ENCODE measurements around the gene SBNO2.
A peak's percentile ranks its signal among the peaks of the same experiment; 100 is the strongest.
"Not testable (repeated sequence)": the region's sequence is repeated elsewhere in the genome, so short reads cannot be mapped to it uniquely, and the experiment has no call there.

The SBNO2 gene

DNA sequence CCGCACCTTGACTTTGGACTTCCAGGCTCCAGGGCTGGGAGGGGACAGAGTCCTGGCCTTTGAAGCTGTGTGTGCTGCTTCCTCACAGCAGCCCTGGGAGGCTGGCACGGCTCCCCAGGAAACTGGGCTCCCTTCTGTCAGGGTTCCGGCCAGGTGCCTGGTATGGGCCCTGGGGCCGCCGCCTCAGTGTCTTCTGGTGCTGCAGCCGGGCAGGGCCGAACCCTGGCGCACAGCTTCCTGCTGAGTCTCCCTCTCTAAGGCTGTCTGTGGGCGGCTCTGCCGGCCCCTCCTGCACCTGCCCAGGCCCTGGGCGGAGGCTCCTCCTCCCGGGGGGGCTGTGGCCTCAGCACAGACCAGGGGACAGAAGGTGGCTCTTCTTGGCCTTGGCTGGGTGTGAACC, 37.9 kb downstream of the SBNO2 start:
- no peak for DNase-seq (ENCODE audit: low spot score)

DNA sequence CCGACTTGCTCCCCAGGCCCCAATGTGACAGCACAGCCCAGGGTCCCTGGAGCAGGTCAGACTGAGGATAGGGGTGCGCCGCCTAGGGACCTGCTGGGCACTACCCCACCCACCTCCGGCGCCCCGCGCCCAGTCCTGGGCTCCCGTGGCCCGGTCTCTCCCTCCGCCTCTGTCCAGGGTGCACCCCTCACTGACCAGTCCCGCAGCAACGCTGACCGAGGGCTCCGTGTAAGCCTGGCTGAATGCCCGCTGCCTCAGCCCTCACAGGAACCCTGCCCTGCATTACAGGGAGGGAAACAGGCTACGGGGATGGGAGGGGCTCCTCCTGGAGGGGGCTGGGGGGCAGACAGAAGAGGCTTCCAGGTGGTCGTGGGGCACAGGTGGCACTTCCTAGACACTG, 38.6 kb downstream of the SBNO2 start:
- DNase-seq (ENCODE audit: low spot score): no peak

DNA sequence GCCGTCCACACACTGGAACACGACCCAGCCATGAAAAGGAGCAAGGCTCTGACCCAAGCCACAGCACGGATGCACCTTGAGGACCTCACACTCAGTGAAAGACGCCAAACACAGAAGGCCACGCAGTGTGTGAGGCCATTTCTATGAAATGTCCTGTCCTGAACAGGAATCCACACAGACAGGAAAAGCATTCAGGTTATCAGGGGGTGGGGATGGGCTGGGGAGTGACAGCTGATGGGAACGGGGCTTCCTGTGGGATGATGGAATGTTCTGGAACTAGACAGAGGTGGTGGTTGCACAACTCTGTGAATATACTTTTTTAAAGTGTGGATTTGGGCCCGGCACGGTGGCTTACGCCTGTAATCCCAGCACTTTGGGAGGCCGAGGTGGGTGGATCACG, 39.6 kb downstream of the SBNO2 start:
- DNase-seq (ENCODE audit: low spot score): no peak

DNA sequence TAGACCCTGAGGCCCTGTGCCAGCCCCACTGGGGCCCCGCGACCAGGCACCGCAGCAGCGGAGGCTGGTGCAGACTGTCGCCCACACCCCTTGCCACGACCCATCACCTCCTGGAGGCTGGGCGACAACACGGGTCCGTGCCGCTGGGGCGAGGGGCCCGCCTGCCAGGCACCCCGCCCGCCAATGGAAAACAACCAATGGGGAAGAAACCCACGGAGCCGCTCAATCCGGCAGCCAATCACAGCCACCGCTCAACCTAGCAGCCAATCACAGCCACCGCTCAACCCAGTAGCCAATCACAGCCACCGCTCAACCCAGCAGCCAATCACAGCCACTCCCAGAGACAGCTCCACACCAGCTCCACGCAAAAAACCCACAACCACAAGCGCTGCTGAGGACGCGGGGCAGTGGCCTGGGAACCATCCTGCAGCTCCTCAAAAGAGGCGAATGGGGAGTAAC, 40.6 kb downstream of the SBNO2 start:
- no peak for DNase-seq (ENCODE audit: low spot score)

DNA sequence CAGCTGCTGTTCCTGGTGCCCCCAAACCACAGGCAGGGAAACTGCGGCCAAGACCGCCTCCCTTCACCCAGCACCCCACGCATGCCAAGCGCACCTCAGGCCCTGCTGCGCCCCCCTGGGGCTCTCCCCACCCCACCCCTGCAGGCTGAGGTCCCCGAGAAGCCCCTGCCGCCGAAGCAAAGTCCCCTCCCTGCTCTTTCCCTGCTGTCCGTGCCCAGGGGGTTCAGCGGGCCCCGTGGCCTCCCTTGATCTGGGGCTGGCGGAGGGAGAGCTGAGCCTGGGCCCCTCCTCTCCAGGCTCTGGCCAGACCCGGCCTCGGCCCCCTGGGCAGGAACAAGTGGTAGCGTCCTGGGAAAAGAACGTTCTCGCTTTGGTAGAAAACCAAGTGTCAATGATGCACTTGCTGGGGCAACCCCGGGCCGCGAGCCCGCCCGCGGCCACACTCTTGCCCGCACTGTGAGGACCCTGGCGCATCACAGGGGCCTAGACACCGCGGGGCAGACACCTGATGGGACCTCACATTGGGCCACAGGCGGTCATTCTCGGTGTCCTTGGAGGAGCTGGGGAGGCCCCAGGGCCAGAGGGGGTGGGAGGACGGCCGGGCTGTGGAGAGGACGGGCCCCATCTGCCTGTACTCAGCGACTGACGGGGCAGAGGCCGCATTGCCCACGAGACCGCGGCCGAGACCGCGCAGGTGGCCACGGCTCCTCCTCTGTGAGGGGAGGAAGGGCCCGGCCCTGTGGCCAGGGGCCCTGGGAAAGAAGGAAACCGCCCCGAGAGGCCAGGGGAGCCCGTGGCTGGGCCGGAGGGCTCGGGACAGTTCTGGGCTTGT, 41.3 kb downstream of the SBNO2 start:
- no peak for DNase-seq (ENCODE audit: low spot score)

DNA sequence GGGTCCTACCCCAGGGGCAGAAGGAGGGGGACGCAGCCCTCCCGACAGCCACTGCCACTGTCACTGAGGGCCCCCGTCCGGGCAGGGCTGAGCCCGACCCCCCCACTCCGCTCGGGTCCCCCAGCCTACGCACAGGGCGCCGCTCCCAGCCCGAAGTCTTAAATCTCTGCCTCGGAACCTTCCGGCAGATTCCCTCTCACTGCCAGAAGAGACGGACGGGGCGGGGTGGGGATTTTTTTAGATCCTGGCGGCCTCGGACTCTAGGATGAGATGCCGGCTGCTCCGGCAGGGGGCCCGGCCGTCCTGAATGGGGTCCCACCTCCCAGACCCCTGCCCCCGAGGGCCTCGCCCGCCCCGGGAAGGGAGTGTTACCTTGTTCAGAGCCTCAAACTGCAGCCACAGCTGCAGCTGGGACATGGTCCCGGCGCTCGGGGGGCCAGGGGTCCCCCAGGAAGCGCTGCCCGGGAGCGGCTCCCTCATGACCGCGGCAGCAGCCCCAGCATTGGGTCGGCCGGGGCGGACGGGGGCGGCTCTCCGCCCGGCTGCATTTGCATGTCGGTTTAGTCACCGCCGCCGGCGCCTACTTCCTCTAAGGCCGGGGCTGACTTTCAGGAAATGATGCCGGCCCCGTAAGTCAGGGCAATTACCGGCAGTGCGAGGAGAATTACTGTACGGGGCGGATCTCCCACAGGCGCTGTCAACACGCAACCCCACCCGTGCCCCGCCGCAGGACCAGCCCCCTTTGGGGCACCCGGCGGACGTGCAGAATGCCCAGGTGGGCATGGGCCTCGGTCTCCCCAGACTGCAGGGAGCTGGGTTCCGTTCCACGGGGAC, 42.1 kb downstream of the SBNO2 start:
- peak; percentile 63 for DNase-seq (ENCODE audit: low spot score)

DNA sequence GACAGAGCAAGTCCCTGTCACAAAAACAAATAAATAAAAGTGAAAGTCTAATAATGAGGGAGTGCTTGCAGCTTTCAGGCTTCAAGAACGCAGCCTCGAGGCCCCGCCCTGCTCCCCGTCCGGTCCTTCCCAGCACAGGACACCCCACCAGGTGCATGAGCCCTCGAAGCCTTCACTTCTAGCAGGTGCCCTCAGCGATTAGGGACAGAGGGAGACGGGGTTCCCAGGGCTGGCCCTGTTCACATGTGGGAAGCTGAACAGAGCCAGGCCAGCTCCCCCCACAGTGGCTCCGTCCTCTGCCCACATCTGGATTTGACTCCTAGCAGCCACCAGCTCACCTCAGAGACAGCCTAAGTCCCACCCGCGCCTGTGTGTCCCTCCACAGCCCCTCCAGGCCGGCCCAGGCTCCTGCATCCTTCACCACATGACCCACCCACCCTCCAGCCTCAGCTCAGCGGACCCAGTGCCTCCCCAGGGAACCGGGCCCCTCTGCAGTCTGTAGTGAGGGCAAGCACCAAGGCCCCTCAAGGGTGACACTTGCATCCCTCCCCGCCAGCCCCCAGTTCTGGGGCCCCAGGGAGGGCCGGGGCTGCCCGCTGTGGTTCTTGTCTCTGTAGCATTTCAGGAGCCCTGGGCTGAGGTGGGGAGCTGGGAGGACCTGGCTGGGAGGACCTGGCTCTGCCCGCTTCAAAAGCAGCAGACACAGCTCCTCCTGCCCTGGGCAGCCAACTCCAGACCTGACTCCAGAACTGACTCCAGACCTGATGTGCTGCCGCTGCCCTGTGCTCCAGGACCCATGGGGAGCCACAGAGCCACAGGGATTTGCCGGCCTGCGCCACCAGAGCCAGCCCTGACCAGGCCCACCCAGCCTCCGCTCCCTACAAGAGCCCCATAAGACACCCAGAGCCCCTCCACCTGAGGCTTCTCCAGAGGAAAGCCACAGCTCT, 43.0 kb downstream of the SBNO2 start:
- no peak for DNase-seq (ENCODE audit: low spot score)

DNA sequence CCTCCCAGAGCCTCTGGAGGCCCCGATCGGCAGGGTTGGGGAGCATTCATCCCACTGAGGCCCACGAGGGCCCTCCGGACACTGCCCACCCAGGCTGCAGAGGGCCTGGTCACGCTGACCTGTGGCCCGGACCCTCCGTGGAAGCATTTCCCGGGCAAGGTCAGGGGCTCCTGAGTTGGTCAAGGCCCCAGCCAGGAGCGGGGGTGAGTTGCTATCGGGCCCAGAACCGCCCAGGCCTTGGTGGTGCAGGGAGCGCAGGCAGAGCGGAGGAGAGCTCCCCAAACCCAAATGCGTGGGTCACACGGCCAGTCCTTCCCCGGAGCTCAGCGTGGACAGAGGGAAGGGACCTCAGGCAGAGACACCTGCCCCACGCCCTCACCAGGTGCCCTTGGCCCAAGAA, 44.5 kb downstream of the SBNO2 start:
- DNase-seq (ENCODE audit: low spot score): no peak

DNA sequence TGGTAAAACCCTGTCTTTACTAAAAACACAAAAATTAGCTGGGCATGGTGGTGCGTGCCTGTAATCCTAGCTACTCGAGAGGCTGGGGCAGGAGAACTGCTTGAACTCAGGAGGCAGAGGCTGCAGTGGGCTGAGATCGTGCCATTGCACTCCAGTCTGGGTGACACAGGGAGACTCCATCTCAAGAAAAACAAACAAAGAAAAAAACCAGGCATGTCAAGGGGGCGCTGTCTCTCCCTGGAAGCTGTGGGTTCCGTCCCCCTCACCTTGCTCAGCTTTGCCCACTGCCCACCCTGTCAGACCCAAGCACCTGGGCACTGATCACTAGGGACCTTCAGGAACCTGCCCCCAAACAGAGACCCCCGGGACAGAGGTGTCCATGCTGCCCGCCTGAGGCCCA, 45.0 kb downstream of the SBNO2 start:
- DNase-seq (ENCODE audit: low spot score): not testable (repeated sequence)

DNA sequence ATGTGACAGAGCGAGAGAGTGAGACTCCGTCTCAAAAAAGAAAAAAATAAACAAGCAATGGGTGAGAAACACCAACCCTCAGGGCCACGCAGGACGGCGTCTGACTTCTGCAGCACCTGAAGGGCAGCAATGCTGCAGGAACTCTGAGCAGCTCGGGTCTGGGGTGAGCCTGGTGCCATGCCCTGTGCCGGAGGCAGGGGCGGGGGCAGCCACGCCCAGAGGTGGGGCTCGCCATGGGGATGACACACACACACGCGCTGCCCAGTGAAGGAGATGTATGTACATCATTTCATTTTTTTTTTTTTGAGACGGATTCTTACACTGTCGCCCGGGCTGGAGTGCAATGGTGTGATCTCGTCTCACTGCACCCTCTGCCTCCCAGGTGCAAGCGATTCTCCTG, 46.0 kb downstream of the SBNO2 start:
- DNase-seq (ENCODE audit: low spot score): no peak

DNA sequence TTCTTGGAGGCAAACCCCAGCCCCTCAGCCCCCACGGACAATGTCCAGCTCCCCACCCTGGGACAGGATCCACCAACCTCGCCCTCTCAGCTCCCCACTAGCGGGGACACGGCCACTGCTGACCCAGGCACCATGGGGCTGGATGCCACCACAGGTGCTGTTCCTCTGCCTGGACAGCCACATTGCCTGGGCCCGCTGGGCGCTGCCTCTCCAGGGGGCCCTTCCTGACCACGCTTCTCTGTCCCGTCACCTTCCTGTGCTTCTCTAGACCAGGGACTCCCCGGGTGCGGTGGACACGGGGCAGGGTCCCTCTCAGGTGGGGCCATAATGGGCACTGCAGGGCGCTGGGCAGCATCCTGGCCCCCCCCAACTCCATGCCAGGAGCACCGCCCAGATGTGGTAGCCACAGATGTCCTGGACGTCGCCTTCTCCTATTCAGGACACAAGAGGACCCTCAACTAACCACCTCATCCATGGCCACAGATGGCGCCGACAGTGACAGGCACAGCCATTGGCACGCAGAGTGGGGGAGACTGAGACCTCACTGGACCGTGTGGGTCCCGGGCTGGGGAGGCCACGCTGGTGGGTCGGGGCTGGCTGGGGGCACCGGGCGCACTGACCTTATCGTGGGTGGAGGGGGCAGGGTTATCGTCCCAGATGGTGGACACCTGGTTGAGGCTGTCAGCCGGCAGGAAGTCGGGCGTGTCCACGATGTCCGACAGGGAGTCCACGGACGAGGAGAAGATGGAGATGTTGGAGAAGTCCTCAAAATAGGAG, 46.9 kb downstream of the SBNO2 start:
- no peak for DNase-seq (ENCODE audit: low spot score)

DNA sequence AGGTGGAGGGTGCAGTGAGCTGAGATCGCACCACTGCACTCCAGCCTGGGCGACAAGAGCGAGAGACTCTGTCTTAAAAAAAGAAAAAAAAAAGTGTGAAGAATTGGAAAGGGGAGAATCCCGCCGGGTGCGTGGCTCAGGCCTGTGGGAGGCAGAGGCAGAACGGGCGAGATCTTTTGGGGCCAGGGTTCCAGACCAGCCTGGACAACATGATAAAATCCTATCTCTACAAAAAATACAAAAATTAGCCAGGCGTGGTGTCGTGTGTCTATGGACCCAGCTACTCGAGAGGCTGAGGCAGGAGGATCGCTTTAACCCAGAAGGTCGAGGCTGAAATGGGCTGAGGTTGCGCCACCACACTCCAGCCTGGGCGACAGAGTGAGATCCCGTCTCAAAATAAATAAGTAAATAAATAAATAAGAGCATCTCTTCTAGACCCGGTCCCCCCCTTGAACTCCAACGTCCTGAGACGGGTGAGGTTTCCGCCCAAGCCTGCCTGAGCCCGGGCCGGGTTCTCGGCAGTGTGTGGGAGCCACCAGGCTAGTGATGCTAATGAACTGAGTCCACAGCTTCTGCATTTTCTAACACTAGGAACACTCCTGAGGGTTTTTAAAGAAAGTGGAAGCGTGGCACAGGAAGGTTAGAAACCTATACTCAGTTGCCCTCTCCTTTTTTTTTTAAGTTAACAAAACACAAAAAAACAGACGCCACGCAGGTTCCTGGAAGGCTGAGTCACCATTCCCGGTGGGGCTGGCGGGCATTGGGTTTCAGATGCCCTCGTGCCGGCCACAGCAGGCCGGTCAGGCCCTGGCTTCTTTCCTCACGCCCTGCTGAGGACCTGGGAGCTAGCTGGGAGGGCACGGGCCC, 48.2 kb downstream of the SBNO2 start:
- DNase-seq (ENCODE audit: low spot score): no peak

DNA sequence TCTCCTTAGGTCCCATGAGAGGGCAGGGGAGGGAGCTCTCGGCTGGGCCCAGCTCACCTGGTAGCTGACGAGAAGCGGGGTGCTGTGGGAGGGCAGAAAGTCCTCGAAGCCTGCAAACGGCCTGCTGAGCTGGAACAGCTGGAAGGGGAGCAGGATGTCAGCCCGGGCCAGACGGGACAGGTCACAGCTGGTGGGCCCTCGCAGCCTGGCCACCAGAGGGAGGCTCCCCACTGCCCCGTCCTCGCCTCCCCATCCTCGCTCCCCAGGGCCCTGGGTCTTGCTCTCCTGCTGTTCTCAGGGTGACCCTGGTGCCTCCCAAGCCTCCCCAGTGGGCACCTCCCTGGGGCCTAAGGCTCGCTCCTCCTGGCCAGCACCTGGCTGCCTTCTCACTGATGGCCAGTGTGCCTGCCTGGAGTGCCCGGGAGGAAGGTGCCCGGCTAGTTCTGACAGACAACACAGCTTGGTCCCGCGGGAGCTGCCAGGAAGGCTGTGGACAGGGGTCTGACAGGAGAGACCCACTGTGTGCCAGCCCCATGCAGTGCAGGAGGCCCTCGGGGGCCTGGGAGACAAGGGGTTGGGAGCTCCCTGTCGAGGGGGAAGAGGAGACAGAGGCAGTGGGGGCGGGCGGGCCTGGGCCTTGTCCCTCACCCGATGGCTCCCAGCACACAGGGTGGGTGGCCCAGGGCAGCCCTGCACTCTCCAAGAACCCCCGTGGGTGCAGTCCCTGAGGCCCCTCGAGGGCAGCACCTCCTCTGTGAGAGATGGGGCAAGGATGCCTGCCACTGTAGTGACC, 50.0 kb downstream of the SBNO2 start:
- no peak for DNase-seq (ENCODE audit: low spot score)

DNA sequence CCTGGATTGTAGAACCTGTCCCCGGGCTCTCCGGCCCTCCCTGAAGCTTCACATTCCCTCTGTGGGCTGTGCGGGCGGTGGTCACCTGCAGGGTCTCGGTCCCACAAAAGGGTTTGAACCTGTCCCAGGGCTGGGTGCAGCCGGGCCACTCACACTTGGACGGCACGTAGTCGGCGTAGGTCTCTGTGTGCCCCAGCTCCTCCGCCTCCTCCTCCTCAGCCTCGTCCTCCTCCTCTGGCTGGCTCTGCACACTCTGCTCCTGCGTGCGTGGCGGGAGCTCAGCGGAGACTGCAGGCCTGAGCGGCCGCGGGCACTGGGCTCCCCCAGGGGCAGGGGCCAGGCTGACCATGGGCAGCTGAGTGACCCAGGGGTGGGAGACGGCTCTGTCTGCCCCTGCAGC, 50.7 kb downstream of the SBNO2 start:
- no peak for DNase-seq (ENCODE audit: low spot score)

DNA sequence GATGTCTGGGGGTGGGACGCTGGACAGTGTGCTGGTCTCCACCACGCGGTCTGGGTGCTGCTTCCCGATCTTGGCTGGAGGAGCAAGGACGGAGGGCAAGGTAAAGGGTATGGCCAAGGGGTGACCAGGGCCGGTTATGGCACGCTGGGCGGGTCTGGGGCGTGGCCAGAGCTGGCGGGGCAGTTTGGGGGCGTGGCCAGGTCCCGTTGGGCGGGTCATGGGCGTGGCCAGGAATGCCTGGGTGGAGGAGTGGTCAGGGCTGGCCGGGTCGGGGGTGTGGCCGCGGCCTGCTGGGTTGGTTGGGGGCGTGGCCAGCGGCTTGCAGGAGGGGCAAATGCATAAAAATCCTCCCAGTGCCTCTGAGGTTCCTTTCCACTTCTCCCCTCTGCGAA, 51.1 kb downstream of the SBNO2 start:
- DNase-seq (ENCODE audit: low spot score): peak; percentile 45

DNA sequence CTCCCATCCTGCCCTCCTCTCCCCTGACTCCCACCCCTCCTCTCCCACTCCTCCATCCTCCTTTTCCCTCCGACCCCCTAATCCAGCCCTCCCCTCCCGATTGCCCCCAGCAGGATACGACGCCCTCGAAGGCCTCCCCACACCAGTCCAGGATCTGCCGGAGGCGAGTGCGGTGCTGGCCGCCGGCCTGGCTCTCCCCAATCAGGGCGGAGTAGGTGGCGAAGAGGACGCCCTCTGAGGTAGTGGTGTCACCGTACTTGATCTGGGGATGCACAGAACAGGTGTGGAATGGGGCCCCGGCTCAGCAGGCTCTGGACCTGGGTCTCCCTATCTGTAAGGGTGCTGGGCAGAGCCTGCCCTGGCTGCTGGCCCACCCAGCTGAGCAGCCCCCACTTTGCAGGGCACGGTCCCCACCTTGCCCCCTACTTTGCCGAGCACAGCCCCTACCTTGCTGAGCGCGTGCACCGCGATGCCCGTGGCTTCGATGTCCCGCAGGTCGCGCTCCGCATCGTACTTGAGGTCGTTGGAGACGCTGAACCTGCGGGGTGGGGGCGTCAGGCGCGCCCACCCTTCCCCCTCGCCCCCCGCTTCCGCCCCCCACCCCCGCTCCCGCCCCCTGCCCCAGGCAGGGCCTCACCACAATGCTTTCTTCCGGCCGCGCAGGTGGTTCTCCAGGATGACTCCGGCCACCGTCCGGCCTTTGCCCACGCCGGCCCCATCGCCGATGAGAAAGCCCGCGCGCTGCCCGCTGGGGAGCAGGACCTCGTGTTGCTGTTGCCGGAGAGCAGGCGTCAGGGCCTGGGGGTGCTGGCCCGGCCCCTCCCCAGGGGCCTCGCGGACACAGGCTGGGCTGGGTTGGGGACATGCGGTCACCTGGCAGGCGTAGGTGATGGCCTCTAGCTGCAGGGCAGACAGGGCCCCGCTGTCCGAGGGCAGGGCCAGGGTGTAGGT, 51.8 kb downstream of the SBNO2 start:
- DNase-seq (ENCODE audit: low spot score): no peak

DNA sequence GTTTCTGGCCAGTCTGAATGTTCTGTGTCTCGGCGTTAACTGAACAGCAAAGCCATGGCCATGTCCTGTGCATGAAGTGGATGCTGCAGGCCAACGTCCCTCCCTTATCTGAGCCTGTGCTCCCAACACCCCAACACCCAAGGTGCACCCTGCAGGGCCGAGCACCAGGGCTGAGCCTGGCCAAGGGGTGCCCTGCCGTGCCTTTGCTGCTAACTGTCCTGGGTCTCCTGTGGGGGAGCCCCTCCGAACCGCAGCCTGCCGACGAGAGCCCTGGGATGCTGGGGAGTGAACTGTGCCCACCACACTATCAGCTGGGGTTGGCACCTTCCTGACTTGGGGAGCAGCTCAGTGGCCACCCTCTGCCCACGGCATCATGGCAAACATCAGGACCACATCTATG, 52.7 kb downstream of the SBNO2 start:
- no peak for DNase-seq (ENCODE audit: low spot score)

DNA sequence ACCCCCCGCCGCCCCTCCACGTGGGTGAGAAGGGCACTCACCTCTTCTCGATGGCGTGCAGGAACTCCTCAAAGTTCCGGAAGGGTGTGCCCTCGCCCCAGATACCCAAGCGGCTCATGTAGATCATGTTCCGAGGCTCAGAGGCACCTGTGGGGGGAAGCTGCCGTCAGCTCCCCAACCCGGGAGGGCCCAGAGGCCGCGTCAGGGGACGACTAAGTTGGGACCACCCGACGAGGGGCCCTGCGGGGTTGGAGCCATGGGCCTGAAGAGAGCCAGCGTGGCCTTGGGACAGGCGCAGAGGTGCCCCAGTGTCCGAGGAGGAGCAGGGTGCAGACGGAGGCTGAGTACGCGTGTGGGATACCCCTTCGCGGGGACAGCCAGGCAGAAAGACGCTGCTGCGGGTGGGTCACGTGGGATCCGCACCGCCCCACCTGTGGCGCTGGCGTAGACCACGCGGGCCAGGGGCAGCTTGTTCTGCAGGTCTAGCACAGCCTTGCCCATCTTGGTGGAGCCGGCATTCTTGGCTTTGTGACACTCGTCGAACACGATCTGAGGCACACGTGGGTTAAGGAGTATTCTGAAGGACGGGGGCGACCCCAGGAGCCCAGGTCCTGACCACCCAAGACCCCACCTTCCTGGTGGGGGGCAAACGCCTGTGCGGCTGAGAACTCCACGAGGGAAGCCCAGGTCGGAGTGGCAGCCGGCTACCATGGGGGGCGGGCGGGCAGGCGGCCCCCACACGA, 54.4 kb downstream of the SBNO2 start:
- DNase-seq (ENCODE audit: low spot score): no peak
